HepG2 (cell line): ENCODE results near the gene ABCC10. TPM values are rescaled to one million over a fixed set of nuclear protein-coding genes. Genes with fewer than 3 reads are reported as not detected.

Experiments used
- ARHGAP35 ChIP-seq: sonication (generic); formaldehyde crosslinking; IDR thresholded peaks from 2 replicates; pipeline ENCODE4 v1.9.0; 2022; ENCODE audit warnings: mild to moderate bottlenecking, inconsistent platforms, moderate library complexity, missing genetic modification reagents, borderline replicate concordance
- ARNTL ChIP-seq: sonication (generic); formaldehyde crosslinking; IDR thresholded peaks from 2 replicates; pipeline ENCODE4 v1.4.0; 2020; ENCODE audit warnings: mild to moderate bottlenecking, missing genetic modification reagents
- ASH2L ChIP-seq: fragments of 300-600, 200-600 bp; sonication (generic); IDR thresholded peaks from 2 replicates; pipeline ENCODE4 v1.7.0; 2017; ENCODE audit warnings: low read depth, mild to moderate bottlenecking, moderate library complexity, mixed read lengths, low read length; ENCODE audit not compliant: insufficient read length
- FOXK1 ChIP-seq: sonication (generic); formaldehyde crosslinking; IDR thresholded peaks from 2 replicates; pipeline ENCODE4 v1.4.0; 2020; ENCODE audit warnings: low read depth, missing genetic modification reagents, borderline replicate concordance
- GABPA ChIP-seq, 2 experiments: IDR thresholded peaks; 2 replicates each; pipeline ENCODE4 v1.6.1; 2011 to 2016; ENCODE audit warnings: low read depth in 2 of 2, low read length in 1 of 2, missing biosample characterization in 1 of 2, missing genetic modification characterization in 1 of 2
- HIVEP1 ChIP-seq: sonication (generic); formaldehyde crosslinking; IDR thresholded peaks from 2 replicates; pipeline ENCODE4 v1.4.0; 2020; ENCODE audit warnings: mild to moderate bottlenecking, missing genetic modification reagents
- HMGA1 ChIP-seq: sonication (generic); formaldehyde crosslinking; conservative IDR thresholded peaks from 2 replicates; pipeline ENCODE4 v1.4.0; 2020; ENCODE audit warnings: missing genetic modification reagents
- HNF4G ChIP-seq, 2 experiments: sonication (generic) in 1 of 2; formaldehyde crosslinking in 1 of 2; IDR thresholded peaks; 2 replicates each; pipeline versions ENCODE4 v1.4.0 to v1.6.1; 2011 to 2020; ENCODE audit warnings: borderline replicate concordance in 2 of 2, low read depth in 2 of 2, mild to moderate bottlenecking in 2 of 2, low read length in 1 of 2, missing genetic modification reagents in 1 of 2, moderate library complexity in 1 of 2
- JUN ChIP-seq: sonication (generic); formaldehyde crosslinking; IDR thresholded peaks from 2 replicates; pipeline ENCODE4 v1.4.0; 2020; ENCODE audit warnings: mild to moderate bottlenecking, missing genetic modification reagents
- KMT2A ChIP-seq: sonication (generic); formaldehyde crosslinking; IDR thresholded peaks from 2 replicates; pipeline ENCODE4 v1.4.0; 2020; ENCODE audit warnings: missing genetic modification reagents
- NAIF1 ChIP-seq: sonication (generic); formaldehyde crosslinking; IDR thresholded peaks from 2 replicates; pipeline ENCODE4 v1.5.0; 2020; ENCODE audit warnings: mild to moderate bottlenecking, missing genetic modification reagents, borderline replicate concordance
- PATZ1 ChIP-seq: sonication (generic); formaldehyde crosslinking; IDR thresholded peaks from 2 replicates; pipeline ENCODE4 v1.4.0; 2020; ENCODE audit warnings: missing genetic modification reagents
- SNAI1 ChIP-seq: sonication (generic); formaldehyde crosslinking; IDR thresholded peaks from 2 replicates; pipeline ENCODE4 v1.5.0; 2020; ENCODE audit warnings: mild to moderate bottlenecking, missing genetic modification reagents, borderline replicate concordance
- TAF15 ChIP-seq: fragments of 200-400 bp; formaldehyde crosslinking; IDR thresholded peaks from one replicate; pipeline ENCODE4 v1.6.1; 2018; ENCODE audit warnings: mild to moderate bottlenecking, low read depth, low read length; ENCODE audit not compliant: poor library complexity, severe bottlenecking
- YEATS2 ChIP-seq: sonication (generic); formaldehyde crosslinking; IDR thresholded peaks from 2 replicates; pipeline ENCODE4 v1.4.0; 2020; ENCODE audit warnings: missing genetic modification reagents, borderline replicate concordance
- ZFP91 ChIP-seq: sonication (generic); formaldehyde crosslinking; IDR thresholded peaks from 2 replicates; pipeline ENCODE4 v1.9.0; 2022; ENCODE audit warnings: missing genetic modification reagents, mild to moderate bottlenecking, borderline replicate concordance
- ZNF253 ChIP-seq: sonication (generic); formaldehyde crosslinking; IDR thresholded peaks from 2 replicates; pipeline ENCODE4 v1.8.0; 2022; ENCODE audit warnings: mild to moderate bottlenecking, missing genetic modification reagents, borderline replicate concordance
- ZNF597 ChIP-seq: sonication (generic); formaldehyde crosslinking; IDR thresholded peaks from 2 replicates; pipeline ENCODE4 v1.5.0; 2020; ENCODE audit warnings: missing genetic modification reagents
- ZNF724P ChIP-seq: sonication (generic); formaldehyde crosslinking; IDR thresholded peaks from 2 replicates; pipeline ENCODE4 v1.8.0; 2022; ENCODE audit warnings: missing genetic modification reagents, borderline replicate concordance
- ZNF761 ChIP-seq: sonication (generic); formaldehyde crosslinking; conservative IDR thresholded peaks from 2 replicates; pipeline ENCODE4 v1.4.0; 2020; ENCODE audit warnings: mild to moderate bottlenecking, missing genetic modification reagents
- ZNF800 ChIP-seq: sonication (generic); formaldehyde crosslinking; IDR thresholded peaks from 2 replicates; pipeline ENCODE4 v1.4.0; 2020; ENCODE audit warnings: missing genetic modification reagents
- polyA plus RNA-seq, 8 experiments: library from polyadenylated mRNA; depleted of rRNA in 3 of 8; stranded (reverse) in 7 of 8; unstranded in 1 of 8; fragments of >200 nt; fragmentation: Illumina TruSeq in 4 of 8; extraction: Trizol in 4 of 8; gene quantifications; 2 replicates each; pipeline versions ENCODE4 v1.2.1 to v1.2.3, GENCODE V29; 2011 to 2016; ENCODE audit warnings: low read depth in 4 of 8, missing spikeins in 1 of 8, mixed read lengths in 1 of 8; ENCODE audit not compliant: insufficient read depth in 1 of 8
- total RNA-seq, 5 experiments: library from RNA; depleted of rRNA; stranded (reverse); fragments of >200 nt; fragmentation: Illumina TruSeq; extraction: Trizol; gene quantifications; 2 replicates each; pipeline ENCODE4 v1.2.3, GENCODE V29; 2016; ENCODE audit warnings: low read depth in 1 of 5

ABCC10 gene
- total and polyA plus RNA-seq, 2 of the 13 experiments (the other 11 are each of a cell fraction or from before 2014, with no cell fraction given), result 16.0 to 24.3 TPM

GRCh38 chr6:43427406-43428111 lies at the start of gene ABCC10 (continued):
- TF ChIP-seq HNF4G (IDR thresholded peaks at IDR 0.05; ENCODE audit: borderline replicate concordance, low read depth, low read length) (no peak), HNF4G (CRISPR knock-in tag; IDR thresholded peaks at IDR 0.05; ENCODE audit: borderline replicate concordance, low read depth) (peak; percentile 1; the same call in 1 of the 2 replicates), TAF15 (no peak), NAIF1 (no peak), ARHGAP35 (peak; percentile 65; the same call in 1 of the 2 replicates), KMT2A (CRISPR knock-in tag) (peak; percentile 70), ZFP91 (peak; percentile 86; the same call in 1 of the 2 replicates), HIVEP1 (CRISPR knock-in tag) (peak; percentile 89), YEATS2 (CRISPR knock-in tag) (peak; percentile 92; the same call in 1 of the 2 replicates), ZNF597 (CRISPR knock-in tag) (no peak; the same call in 1 of the 2 replicates), SNAI1 (CRISPR knock-in tag) (peak; percentile 96; the same call in 1 of the 2 replicates), ARNTL (CRISPR knock-in tag) (peak; percentile 62; the same call in 1 of the 2 replicates), PATZ1 (CRISPR knock-in tag) (peak; percentile 71), FOXK1 (peak; percentile 50; the same call in 1 of the 2 replicates), HMGA1 (CRISPR knock-in tag) (no peak), ZNF800 (CRISPR knock-in tag) (peak; percentile 79), GABPA (IDR thresholded peaks at IDR 0.05; ENCODE audit: low read depth, low read length) (peak; percentile 42; the same call in 1 of the 2 replicates), GABPA (CRISPR knock-in tag; IDR thresholded peaks at IDR 0.05; ENCODE audit: low read depth) (peak; percentile 83), ZNF761 (CRISPR knock-in tag) (no peak; the same call in 1 of the 2 replicates), ZNF724P (CRISPR knock-in tag) (peak; percentile 79), ZNF253 (CRISPR knock-in tag) (0 out of 2 replicates have a peak, but pooled peaks have one; percentile 50), JUN (no peak), ASH2L (peak; percentile 94)
